GM18499 (cell line): Measurements from ENCODE around the gene NAMPT.
"Not testable (repeated sequence)": the region's sequence is repeated elsewhere in the genome, so short reads cannot be mapped to it uniquely, and the experiment has no call there.

ENCODE experiments used
- ATAC-seq: cut with Tn5 transposase; IDR thresholded peaks from one replicate; pipeline ENCODE4 v1.9.1; 2021; ENCODE audit warnings: moderate number of reproducible peaks; ENCODE audit not compliant: insufficient read depth, unreplicated experiment

Gene NAMPT

GRCh38 chr7:106239406-106239805 lies 45.4 kb downstream of the NAMPT start:
- ATAC-seq: no peak

- no peak for ATAC-seq
Observed at GRCh38 chr7:106238830-106239229, 46.0 kb downstream of the NAMPT start.

- no peak for ATAC-seq
Observed at GRCh38 chr7:106236065-106236464, 48.7 kb downstream of the NAMPT start.

- ATAC-seq: no peak
Observed at GRCh38 chr7:106234425-106234824, 50.4 kb downstream of the NAMPT start.

GRCh38 chr7:106231856-106232490 lies 52.8 kb downstream of the NAMPT start:
- no peak for ATAC-seq

- no peak for ATAC-seq
Observed at GRCh38 chr7:106225856-106226255, 58.9 kb downstream of the NAMPT start.

- no peak for ATAC-seq
Observed at GRCh38 chr7:106224797-106225196, 60.0 kb downstream of the NAMPT start.

- ATAC-seq: no peak
Observed at GRCh38 chr7:106223156-106223555, 61.6 kb downstream of the NAMPT start.

GRCh38 chr7:106222545-106222944 lies 62.2 kb downstream of the NAMPT start:
- no peak for ATAC-seq

- no peak for ATAC-seq
Observed at GRCh38 chr7:106220307-106220706, 64.5 kb downstream of the NAMPT start.

GRCh38 chr7:106219170-106219569 lies 65.6 kb downstream of the NAMPT start:
- no peak for ATAC-seq

GRCh38 chr7:106218546-106218945 lies 66.2 kb downstream of the NAMPT start:
- ATAC-seq: no peak

- ATAC-seq: no peak
Observed at GRCh38 chr7:106216923-106217542, 67.8 kb downstream of the NAMPT start.

GRCh38 chr7:106216517-106216922 lies 68.3 kb downstream of the NAMPT start:
- ATAC-seq: no peak

- ATAC-seq: no peak
Observed at GRCh38 chr7:106215868-106216516, 68.8 kb downstream of the NAMPT start.

GRCh38 chr7:106208944-106209343 lies 75.8 kb downstream of the NAMPT start:
- not testable (repeated sequence) for ATAC-seq

- ATAC-seq: no peak
Observed at GRCh38 chr7:106206826-106207541, 77.8 kb downstream of the NAMPT start.

GRCh38 chr7:106205621-106206222 lies 79.1 kb downstream of the NAMPT start:
- ATAC-seq: no peak

GRCh38 chr7:106203473-106203872 lies 81.3 kb downstream of the NAMPT start:
- no peak for ATAC-seq

GRCh38 chr7:106201164-106201563 lies 83.6 kb downstream of the NAMPT start:
- no peak for ATAC-seq
